ENCODE results near the gene UQCRC1. TPM values are rescaled to one million over a fixed set of nuclear protein-coding genes. Genes with fewer than 3 reads are reported as not detected.

UQCRC1 gene
- total RNA-seq, 1 experiment from 2014 or later, result 227 TPM

- TSS peak; percentile 90 for BruUV-seq (replicated peaks)
- H3K4me3 ChIP-seq (ENCODE audit: low read depth in 2 of 2, low read length in 2 of 2), result no peak overlapping the region
- peaks cover 11% of the 10 kb centered on the region for H3K4me1 ChIP-seq (ENCODE audit: control insufficient read depth, insufficient read depth, low read length)
- no peaks in the 10 kb centered on the region for H3K36me3 ChIP-seq (ENCODE audit: control insufficient read depth, insufficient read depth, low read length)
- TF ChIP-seq REST (IDR thresholded peaks at IDR 0.05; ENCODE audit: insufficient read depth in 1 of 2, low read depth in 2 of 2, low read length in 1 of 2) (no peak), TCF7L2 (IDR thresholded peaks at IDR 0.05; ENCODE audit: low read depth, low read length) (no peak), SIN3A (IDR thresholded peaks at IDR 0.05; ENCODE audit: borderline replicate concordance, insufficient read depth, low read depth, low read length) (no peak), CTCF (IDR thresholded peaks at IDR 0.05) (no peak), POLR2AphosphoS5 (IDR thresholded peaks at IDR 0.05; ENCODE audit: low read depth, low read length) (no peak)
- H3K9me3 ChIP-seq (ENCODE audit: control insufficient read depth, insufficient read depth, low read depth, low read length), result no peaks in the 10 kb centered on the region
- H3K27me3 ChIP-seq (ENCODE audit: control insufficient read depth, insufficient read depth, low read length), result no peaks in the 10 kb centered on the region
- CTCF ChIA-PET, result no interaction called here
- POLR2A ChIA-PET, result no interaction called here
- H3K27ac ChIP-seq (ENCODE audit: low read length), result no peak overlapping the region
- ATAC-seq (no peak), DNase-seq (ENCODE audit: low read depth, low spot score) (no peak)
- in situ Hi-C loops (cut with HindIII; ENCODE audit: low pct_unique_long_range_greater_than_20kb, low sequenced_read_pairs) (no loop called here), intact Hi-C loops (cut with micrococcal nuclease; ENCODE audit: unreplicated experiment) (no loop called here)
Observed at GRCh38 chr3:48564667-48565066, 44.8 kb downstream of the UQCRC1 start.

- intact Hi-C loops (cut with micrococcal nuclease; ENCODE audit: unreplicated experiment), result no loop called here
- ATAC-seq, result peak; percentile 61
Observed at GRCh38 chr3:48564022-48564421, 45.4 kb downstream of the UQCRC1 start.

More at GRCh38 chr3:48564022-48564421, 45.4 kb downstream of the UQCRC1 start:
- peaks cover 11% of the 10 kb centered on the region for H3K4me1 ChIP-seq (ENCODE audit: control insufficient read depth, insufficient read depth, low read length)
- no peaks in the 10 kb centered on the region for H3K27me3 ChIP-seq (ENCODE audit: control insufficient read depth, insufficient read depth, low read length)
- H3K9me3 ChIP-seq (ENCODE audit: control insufficient read depth, insufficient read depth, low read depth, low read length), result no peaks in the 10 kb centered on the region
- no peak overlapping the region for H3K4me3 ChIP-seq (ENCODE audit: low read depth in 2 of 2, low read length in 2 of 2)
- DNase-seq (ENCODE audit: low read depth, low spot score), result no peak
- in situ Hi-C loops (cut with HindIII; ENCODE audit: low pct_unique_long_range_greater_than_20kb, low sequenced_read_pairs), result no loop called here
- TF ChIP-seq TCF7L2 (IDR thresholded peaks at IDR 0.05; ENCODE audit: low read depth, low read length), result no peak
- no peak for TF ChIP-seq POLR2AphosphoS5 (IDR thresholded peaks at IDR 0.05; ENCODE audit: low read depth, low read length)
- TF ChIP-seq CTCF (IDR thresholded peaks at IDR 0.05), result no peak
- no peak for TF ChIP-seq SIN3A (IDR thresholded peaks at IDR 0.05; ENCODE audit: borderline replicate concordance, insufficient read depth, low read depth, low read length)
- no peak for TF ChIP-seq REST (IDR thresholded peaks at IDR 0.05; ENCODE audit: insufficient read depth in 1 of 2, low read depth in 2 of 2, low read length in 1 of 2)
- H3K27ac ChIP-seq (ENCODE audit: low read length), result no peak overlapping the region
- no TSS peak for BruUV-seq (replicated peaks)
- H3K36me3 ChIP-seq (ENCODE audit: control insufficient read depth, insufficient read depth, low read length), result no peaks in the 10 kb centered on the region
- POLR2A ChIA-PET, result no interaction called here
- CTCF ChIA-PET, result interaction anchor here (0.7 kb wide), 1 partner anchor 128 kb away, joined by 3 read pairs; no protein-coding TSS in a partner anchor
